ENCODE data around the gene PCDHB1.
"Not testable (repeated sequence)": the region's sequence is repeated elsewhere in the genome, so short reads cannot be mapped to it uniquely, and the experiment has no call there.

PCDHB1 gene

GRCh38 chr5:141077826-141078225, 26.7 kb downstream of the PCDHB1 start:
- no peak for DNase-seq (ENCODE audit: low spot score)

GRCh38 chr5:141082228-141082627, 31.1 kb downstream of the PCDHB1 start:
- DNase-seq (ENCODE audit: low spot score), result no peak

- peak; percentile 52 for DNase-seq (ENCODE audit: low spot score)
Measured at GRCh38 chr5:141084487-141084989, 33.4 kb downstream of the PCDHB1 start.

- DNase-seq (ENCODE audit: low spot score), result peak; percentile 33
Measured at GRCh38 chr5:141094481-141095262, 43.5 kb downstream of the PCDHB1 start, which contains the start of gene PCDHB2. Gene PCDHB2, plus strand, starts transcription at chr5:141094615. Its CDS starts 176 bp downstream, at chr5:141094791.

GRCh38 chr5:141095263-141095641, 44.1 kb downstream of the PCDHB1 start:
- no peak for DNase-seq (ENCODE audit: low spot score)

GRCh38 chr5:141096181-141096580, 45.0 kb downstream of the PCDHB1 start:
- not testable (repeated sequence) for DNase-seq (ENCODE audit: low spot score)

- DNase-seq (ENCODE audit: low spot score), result not testable (repeated sequence)
Measured at GRCh38 chr5:141096586-141096985, 45.4 kb downstream of the PCDHB1 start.

GRCh38 chr5:141100243-141100805, 49.1 kb downstream of the PCDHB1 start, which contains the start of gene PCDHB3:
Gene PCDHB3, plus strand, starts transcription at chr5:141100473. Its CDS starts 177 bp downstream, at chr5:141100650.
- DNase-seq (ENCODE audit: low spot score), result no peak

- no peak for DNase-seq (ENCODE audit: low spot score)
Measured at GRCh38 chr5:141101059-141101458, 49.9 kb downstream of the PCDHB1 start.

GRCh38 chr5:141102070-141102469, 50.9 kb downstream of the PCDHB1 start:
- not testable (repeated sequence) for DNase-seq (ENCODE audit: low spot score)

- not testable (repeated sequence) for DNase-seq (ENCODE audit: low spot score)
Measured at GRCh38 chr5:141102471-141102870, 51.3 kb downstream of the PCDHB1 start.

- no peak for DNase-seq (ENCODE audit: low spot score)
Measured at GRCh38 chr5:141105350-141105749, 54.2 kb downstream of the PCDHB1 start.

All from putamen (tissue), 1 donor.